Stimulated activated naive CD8-positive, alpha-beta T cell treated with anti-CD3 and anti-CD28 coated beads, Interleukin-15, Interleukin-2, amounts not matched to agents 100 ng/mL and 50 ng/mL, for 24 hours (primary cell): ENCODE data around the gene FRS3.
A peak's percentile ranks its signal among the peaks of the same experiment; 100 is the strongest.

Experiments
- H3K27ac Mint-ChIP-seq: one replicate; pipeline ENCODE4 v1.8.0; 2021; ENCODE audit warnings: mild to moderate bottlenecking, mixed read lengths
- H3K27me3 Mint-ChIP-seq: one replicate; pipeline ENCODE4 v1.8.0; 2021; ENCODE audit warnings: mixed read lengths
- H3K36me3 Mint-ChIP-seq: one replicate; pipeline ENCODE4 v1.8.0; 2021; ENCODE audit warnings: low read depth, mixed read lengths
- H3K4me1 Mint-ChIP-seq: one replicate; pipeline ENCODE4 v1.8.0; 2021; ENCODE audit warnings: low read depth, mixed read lengths
- H3K4me3 Mint-ChIP-seq: one replicate; pipeline ENCODE4 v1.8.0; 2021; ENCODE audit warnings: mild to moderate bottlenecking, mixed read lengths
- H3K9me3 Mint-ChIP-seq: one replicate; pipeline ENCODE4 v1.8.0; 2021; ENCODE audit warnings: mixed read lengths

Gene FRS3

DNA sequence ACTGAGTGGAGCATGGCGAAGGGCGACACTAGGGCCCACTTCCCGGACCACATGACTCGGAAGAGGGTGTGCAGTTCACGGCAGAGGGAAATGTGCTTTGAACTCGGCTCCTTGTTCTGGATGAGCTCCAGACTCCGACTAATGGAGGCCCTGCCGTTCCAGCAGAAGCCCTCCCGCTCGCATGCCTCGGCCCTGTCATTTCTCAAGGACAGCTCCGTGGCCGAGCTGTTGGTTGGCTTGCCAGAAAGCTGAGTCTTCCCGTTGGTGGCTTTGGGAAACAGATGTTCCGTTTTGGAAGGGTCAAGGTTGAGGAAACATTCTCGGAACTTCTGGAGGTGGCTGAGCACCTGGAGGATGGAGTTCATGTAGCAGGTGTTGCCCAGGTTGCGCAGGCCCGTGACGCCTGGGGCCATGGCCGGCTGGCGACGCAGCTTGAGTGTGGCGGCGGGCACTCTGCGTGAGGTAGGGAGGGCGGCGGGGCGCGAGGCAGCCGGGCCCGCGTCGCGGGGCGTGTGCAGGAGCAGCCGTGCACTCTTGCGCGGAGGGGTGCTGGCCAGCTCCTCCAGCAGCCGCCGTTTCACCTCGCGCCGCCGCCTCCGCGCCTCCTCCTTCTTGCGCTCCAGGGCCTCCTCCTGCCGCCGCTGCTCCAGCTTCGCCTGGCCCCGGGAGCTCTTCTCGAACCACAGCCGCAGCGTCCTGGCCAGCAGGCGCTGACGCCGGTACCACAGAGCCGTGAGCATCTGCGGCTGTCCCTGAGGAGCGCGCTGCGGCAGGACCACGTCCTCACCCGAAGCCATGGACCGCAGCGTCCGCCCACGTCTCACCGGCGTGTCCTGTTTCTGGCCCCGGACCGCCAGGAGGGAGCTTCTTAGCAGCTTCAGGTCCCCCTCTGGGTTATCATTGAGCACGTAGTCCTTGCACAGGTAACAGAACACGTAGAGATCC, 26.4 kb upstream of the FRS3 start:
- Mint-ChIP-seq H3K27ac (no peak overlapping the region), H3K27me3 (no peaks in the 10 kb centered on the region), H3K4me3 (no peak overlapping the region), H3K36me3 (peaks cover 4% of the 10 kb centered on the region), H3K4me1 (no peaks in the 10 kb centered on the region), H3K9me3 (no peaks in the 10 kb centered on the region)

DNA sequence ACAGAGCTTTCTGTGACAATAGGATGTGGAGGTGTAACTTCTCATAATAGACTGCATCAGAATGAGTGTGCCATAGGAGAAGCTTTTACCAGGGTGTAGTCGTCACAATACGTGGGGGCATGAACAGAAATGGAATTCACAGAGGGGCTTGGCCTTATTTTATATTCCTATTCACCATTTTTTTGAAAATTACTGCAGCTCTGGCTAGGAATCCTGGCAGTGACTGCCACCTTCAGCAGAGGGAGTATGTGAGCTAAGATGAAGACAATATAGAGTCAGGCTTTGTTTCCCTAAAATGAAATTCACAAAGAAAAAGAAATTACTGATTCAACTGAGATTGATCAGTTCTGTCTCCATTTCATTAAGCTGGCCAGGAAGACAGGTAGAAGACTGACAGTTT, 21.7 kb upstream of the FRS3 start:
- Mint-ChIP-seq H3K4me1 (no peaks in the 10 kb centered on the region), H3K9me3 (no peaks in the 10 kb centered on the region), H3K27me3 (no peaks in the 10 kb centered on the region), H3K36me3 (peaks cover 10% of the 10 kb centered on the region), H3K4me3 (no peak overlapping the region), H3K27ac (no peak overlapping the region)

DNA sequence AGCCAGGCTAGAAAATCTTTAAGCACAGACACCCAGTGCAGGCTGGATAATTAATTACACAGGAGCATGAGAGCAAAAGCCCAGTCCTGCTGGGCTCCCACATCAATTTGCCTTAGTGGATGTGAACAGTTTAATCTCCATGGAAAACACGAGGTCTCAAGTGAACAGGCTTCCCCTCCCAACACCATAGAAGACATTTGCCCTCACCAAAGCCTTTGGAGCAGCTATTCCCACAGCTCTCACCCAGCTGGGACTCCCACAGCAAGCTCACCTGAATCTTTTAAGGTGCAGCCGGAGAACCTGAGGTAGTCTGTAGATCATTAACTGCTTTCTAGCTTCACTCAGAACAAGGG, 19.8 kb upstream of the FRS3 start:
- H3K27ac Mint-ChIP-seq: no peak overlapping the region

DNA sequence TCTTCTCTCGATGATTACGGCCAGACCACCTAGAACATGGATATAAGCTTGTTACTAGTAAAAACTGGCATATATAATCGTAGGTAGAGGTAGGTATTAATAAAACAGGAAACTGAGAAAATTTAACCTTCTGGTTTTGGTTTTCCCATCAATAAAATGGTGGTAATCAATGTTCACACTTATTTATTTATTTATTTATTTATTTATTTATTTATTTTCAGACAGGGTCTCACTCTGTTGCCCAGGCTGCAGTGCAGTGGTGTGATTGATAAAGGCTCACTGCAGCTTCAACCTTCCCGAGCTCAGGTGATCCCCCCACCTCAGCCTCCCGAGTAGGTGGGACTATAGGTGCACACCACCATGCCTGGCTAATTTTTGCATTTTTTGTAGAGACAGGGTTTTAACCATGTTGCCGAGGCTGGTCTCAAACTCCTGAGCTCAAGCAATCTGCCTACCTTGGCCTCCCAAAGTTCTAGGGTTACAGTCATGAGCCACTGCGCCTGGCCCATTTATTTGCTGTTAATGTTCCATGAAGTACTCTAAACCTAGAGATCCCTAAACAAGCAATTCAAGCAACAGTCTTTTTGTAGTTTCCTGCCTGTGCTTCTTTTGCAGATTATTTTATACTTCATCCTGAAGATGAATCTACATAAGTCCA, 19.3 kb upstream of the FRS3 start:
- peaks cover 12% of the 10 kb centered on the region for H3K36me3 Mint-ChIP-seq
- H3K4me1 Mint-ChIP-seq: no peaks in the 10 kb centered on the region
- H3K9me3 Mint-ChIP-seq: no peaks in the 10 kb centered on the region
- no peak overlapping the region for H3K4me3 Mint-ChIP-seq
- H3K27me3 Mint-ChIP-seq: no peaks in the 10 kb centered on the region
- H3K27ac Mint-ChIP-seq: no peak overlapping the region

More for the DNA sequence above, 19.8 kb upstream of the FRS3 start:
- no peaks in the 10 kb centered on the region for H3K27me3 Mint-ChIP-seq
- H3K4me3 Mint-ChIP-seq: no peak overlapping the region
- no peaks in the 10 kb centered on the region for H3K9me3 Mint-ChIP-seq
- H3K36me3 Mint-ChIP-seq: peaks cover 12% of the 10 kb centered on the region
- H3K4me1 Mint-ChIP-seq: no peaks in the 10 kb centered on the region

DNA sequence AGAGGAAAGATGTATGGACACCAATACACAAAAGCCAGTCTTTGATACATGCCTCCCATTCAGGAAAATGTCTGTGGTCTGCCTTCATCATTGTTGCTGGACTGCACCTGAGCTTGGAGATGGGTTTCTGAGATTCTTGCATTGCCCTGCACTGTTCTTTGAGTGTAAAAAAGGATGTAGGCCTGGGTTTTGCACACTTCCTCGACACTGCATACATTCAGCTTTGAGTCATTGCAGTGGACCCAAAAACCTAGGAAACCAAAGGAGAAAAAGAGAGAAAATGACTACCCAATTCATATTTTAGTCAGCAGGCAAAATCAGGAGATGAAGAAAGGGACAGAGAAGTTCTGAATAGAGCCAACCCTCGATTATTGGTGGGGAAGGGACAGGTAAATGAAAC, 16.8 kb upstream of the FRS3 start:
- Mint-ChIP-seq H3K4me1 (peaks cover 4% of the 10 kb centered on the region), H3K36me3 (peaks cover 34% of the 10 kb centered on the region), H3K27ac (no peak overlapping the region), H3K4me3 (no peak overlapping the region), H3K27me3 (no peaks in the 10 kb centered on the region), H3K9me3 (no peaks in the 10 kb centered on the region)

DNA sequence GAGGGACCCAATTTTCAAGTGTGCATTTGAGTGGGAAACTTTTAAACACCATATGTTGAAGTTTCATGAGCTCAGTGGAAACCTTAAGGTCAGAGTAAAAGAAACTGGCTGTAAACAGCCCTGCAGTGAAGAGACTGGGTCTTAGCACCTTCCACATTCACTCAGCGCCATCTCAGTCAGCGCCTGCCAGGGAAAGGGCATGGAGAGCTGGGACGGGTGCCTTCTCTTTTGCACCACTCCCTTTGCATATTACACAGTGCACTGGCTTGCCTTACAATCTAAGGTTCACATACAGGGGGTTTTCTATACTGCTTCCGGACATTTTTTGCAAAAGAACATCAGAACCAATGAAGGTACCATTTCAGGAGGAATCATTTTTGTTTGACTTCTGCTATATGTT, 12.3 kb upstream of the FRS3 start:
- Mint-ChIP-seq H3K27me3 (no peaks in the 10 kb centered on the region), H3K4me3 (no peak overlapping the region), H3K9me3 (no peaks in the 10 kb centered on the region), H3K4me1 (peaks cover 22% of the 10 kb centered on the region), H3K36me3 (peaks cover 55% of the 10 kb centered on the region), H3K27ac (peak overlapping the region; percentile 36)

DNA sequence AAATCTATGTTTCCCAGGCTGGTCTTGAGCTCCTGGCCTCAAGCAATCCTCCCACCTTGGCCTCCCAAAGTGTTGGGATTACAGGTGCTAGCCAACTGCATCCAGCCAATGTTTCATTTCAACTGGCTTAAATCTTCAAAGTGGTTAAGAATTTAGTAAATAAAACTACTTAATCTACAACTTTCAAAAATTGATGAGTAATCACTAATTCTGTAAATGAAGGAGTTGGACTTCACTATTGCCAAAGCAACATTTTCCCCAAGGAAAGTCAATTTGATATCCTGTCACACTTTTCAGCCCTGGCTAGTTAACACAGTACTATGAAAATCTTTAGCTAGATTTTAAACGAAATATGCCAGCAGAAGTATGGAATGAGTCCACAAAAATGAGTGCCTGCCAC, 11.6 kb upstream of the FRS3 start:
- Mint-ChIP-seq H3K9me3 (no peaks in the 10 kb centered on the region), H3K4me3 (no peak overlapping the region), H3K4me1 (peaks cover 22% of the 10 kb centered on the region), H3K27me3 (no peaks in the 10 kb centered on the region), H3K27ac (peak overlapping the region; percentile 36), H3K36me3 (peaks cover 52% of the 10 kb centered on the region)

DNA sequence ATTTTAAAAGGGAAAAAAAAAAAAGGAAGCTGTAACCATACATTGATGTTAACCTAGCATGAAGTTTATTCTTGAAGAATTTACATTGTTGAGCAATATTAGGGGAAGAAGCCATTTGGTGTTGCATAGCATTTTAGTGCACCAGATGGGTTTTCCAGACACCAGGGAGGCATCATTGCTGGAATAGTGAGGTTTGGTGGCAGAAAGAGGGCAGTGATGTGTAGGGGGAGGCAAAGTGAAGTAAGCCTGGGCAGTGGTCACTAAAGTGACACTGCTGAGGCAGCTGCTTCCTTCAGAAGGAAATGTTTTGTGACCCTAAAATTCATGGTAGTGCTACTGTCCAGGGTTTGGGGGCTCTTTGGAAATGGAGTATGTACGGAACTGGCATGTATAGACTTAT, 10.3 kb upstream of the FRS3 start:
- no peak overlapping the region for H3K4me3 Mint-ChIP-seq
- peaks cover 50% of the 10 kb centered on the region for H3K36me3 Mint-ChIP-seq
- H3K4me1 Mint-ChIP-seq: peaks cover 27% of the 10 kb centered on the region
- no peaks in the 10 kb centered on the region for H3K9me3 Mint-ChIP-seq
- H3K27me3 Mint-ChIP-seq: no peaks in the 10 kb centered on the region
- H3K27ac Mint-ChIP-seq: peak overlapping the region; percentile 80

DNA sequence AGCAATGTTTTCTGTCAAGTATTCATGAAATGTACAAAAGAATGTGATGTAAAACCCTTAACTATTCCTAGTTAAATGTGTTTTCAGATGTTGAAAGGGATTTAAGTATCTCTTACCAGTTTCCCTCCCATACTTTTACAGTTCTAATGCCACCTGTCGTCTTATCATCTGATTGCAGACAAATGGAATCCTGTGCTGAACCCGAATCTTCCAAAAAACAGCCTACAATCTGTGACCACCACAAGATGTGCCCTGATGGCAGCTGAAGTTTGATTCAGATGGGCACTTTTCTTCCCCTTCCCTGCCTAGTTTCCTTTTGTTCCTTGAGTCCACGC, 9.7 kb upstream of the FRS3 start:
- H3K4me1 Mint-ChIP-seq: peaks cover 28% of the 10 kb centered on the region
- H3K27ac Mint-ChIP-seq: peak overlapping the region; percentile 83
- no peaks in the 10 kb centered on the region for H3K27me3 Mint-ChIP-seq
- peaks cover 47% of the 10 kb centered on the region for H3K36me3 Mint-ChIP-seq
- H3K4me3 Mint-ChIP-seq: peak overlapping the region; percentile 97
- H3K9me3 Mint-ChIP-seq: no peaks in the 10 kb centered on the region

DNA sequence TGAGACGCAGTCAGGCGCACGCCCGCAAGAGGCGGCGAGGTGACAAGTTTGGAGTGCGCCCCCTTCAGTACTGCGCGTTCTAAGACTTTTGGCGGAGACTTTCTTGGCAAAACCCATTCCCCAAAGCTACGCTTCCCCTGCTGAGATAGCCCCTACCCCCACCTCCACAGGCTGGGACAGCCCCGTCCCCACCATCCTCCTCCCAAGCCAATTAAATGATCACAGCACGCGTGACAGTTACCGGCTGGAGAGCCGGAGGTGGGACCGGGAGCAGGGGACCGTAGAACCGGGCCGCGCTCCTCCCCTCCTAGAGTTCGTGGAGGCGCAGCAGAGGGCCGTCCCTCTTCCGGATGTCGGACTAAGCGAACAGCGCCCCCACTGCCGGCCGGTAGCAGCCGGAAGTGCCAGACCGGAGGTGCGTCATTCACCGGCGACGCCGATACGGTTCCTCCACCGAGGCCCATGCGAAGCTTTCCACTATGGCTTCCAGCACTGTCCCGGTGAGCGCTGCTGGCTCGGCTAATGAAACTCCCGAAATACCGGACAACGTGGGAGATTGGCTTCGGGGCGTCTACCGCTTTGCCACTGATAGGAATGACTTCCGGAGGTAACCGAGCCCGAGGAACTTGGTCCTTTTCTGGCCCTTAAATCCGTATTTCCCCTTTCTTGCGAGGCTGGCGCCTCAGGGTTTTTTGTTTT, 7.7 kb upstream of the FRS3 start, which contains the start of gene TOMM6:
Gene TOMM6, plus strand, starts transcription at position 476 of the 699 bp plus-strand sequence. Its CDS starts 4 bp downstream, at position 480.
- Mint-ChIP-seq H3K4me1 (peaks cover 30% of the 10 kb centered on the region), H3K36me3 (peaks cover 33% of the 10 kb centered on the region), H3K27ac (peak within 1 kb of the TSS; percentile 98), H3K4me3 (peak within 1 kb of the TSS; percentile 97), H3K9me3 (no peaks in the 10 kb centered on the region), H3K27me3 (no peaks in the 10 kb centered on the region)

DNA sequence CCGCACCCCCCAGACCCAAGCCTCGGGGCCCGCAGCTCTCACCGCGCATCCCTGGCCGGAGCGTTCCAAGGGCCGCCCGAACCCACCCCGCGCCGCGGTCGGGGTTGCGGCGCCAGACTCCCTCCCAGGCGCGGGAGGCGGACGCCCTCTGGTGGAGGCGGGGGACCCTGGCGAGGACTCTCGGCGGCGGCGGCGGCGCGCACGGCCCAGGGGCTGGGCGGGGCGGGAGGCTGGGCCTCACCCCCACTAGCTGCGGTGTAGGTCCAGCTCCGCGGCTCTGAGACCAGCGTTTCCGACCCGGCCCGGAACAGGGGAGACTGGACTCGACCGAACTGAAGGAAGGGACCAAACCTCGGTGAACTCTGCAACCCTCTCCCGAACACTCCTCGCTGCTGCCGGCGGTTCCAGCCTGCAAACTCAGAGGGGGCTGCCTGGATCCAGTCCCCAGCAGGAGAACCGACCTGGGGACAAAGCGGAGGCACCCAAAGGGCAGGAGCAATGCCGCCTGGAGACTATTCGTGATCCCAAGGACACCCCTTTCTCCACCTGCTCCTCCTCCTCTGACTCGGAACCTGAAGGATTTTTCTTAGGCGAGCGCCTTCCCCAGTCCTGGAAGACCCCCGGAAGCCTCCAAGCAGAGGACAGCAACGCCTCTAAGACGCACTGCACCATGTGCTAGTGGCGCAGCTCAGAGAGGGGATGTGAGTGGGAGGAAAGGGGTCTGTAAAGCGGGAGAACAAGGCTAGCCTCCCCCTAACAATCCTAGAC, 6.9 kb upstream of the FRS3 start:
- peak overlapping the region; percentile 97 for H3K4me3 Mint-ChIP-seq
- no peaks in the 10 kb centered on the region for H3K27me3 Mint-ChIP-seq
- H3K27ac Mint-ChIP-seq: peak overlapping the region; percentile 98
- no peaks in the 10 kb centered on the region for H3K9me3 Mint-ChIP-seq
- peaks cover 27% of the 10 kb centered on the region for H3K4me1 Mint-ChIP-seq
- peaks cover 26% of the 10 kb centered on the region for H3K36me3 Mint-ChIP-seq

DNA sequence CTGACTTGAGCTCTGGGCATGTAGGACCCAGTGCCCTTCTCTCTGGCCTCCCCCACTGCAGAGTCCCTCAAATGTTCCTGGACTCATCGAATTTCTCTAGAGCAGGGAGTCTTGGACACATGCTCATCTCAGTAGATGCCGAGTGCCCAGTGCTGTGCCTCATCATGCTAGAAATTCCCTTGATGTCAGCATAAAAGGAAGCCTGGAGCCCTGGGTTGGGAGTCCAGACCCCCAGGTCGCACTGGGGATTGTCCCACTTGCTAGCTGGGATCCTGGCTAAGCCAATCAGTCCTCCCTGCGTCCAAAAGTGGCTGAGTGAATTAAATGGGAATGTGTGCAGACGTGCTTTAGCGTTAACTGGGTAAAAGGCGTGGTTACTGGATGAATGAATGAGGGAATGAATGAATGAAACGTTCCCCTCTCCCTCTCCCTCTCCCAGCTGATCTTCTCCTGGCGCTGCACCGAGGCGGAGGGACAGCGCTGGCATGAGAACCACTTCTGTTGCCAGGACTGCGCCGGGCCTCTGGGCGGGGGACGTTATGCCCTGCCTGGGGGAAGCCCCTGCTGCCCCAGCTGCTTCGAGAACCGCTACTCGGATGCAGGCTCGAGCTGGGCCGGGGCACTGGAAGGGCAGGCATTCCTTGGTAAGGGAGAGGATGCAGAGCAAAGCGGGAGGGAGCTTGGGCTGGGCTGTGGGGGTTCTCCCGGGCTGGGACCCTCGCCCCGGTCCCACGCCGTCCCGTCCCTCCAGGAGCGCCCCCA, 6.2 kb upstream of the FRS3 start:
- Mint-ChIP-seq H3K4me3 (peak overlapping the region; percentile 97), H3K4me1 (peaks cover 29% of the 10 kb centered on the region), H3K27ac (no peak overlapping the region), H3K9me3 (no peaks in the 10 kb centered on the region), H3K27me3 (peaks cover 4% of the 10 kb centered on the region), H3K36me3 (peaks cover 22% of the 10 kb centered on the region)

DNA sequence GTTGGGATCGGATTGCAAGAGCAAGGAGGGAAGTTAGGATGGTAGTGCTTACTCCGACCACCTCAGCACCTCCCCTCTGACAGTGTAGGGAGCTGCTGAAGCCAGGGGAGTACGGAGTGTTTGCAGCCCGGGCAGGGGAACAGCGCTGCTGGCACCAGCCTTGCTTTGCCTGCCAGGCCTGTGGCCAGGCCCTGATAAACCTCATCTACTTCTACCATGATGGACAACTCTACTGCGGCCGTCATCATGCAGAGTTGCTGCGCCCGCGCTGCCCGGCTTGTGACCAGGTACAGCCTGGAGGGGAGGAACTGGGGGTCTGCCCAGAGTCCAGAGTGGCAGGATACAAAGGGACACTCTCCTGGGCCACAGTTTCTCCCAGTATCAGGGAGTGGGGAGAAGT, 5.6 kb upstream of the FRS3 start:
- Mint-ChIP-seq H3K9me3 (no peaks in the 10 kb centered on the region), H3K4me1 (peaks cover 29% of the 10 kb centered on the region), H3K36me3 (peaks cover 21% of the 10 kb centered on the region), H3K4me3 (peak overlapping the region; percentile 97), H3K27me3 (peaks cover 4% of the 10 kb centered on the region), H3K27ac (no peak overlapping the region)

DNA sequence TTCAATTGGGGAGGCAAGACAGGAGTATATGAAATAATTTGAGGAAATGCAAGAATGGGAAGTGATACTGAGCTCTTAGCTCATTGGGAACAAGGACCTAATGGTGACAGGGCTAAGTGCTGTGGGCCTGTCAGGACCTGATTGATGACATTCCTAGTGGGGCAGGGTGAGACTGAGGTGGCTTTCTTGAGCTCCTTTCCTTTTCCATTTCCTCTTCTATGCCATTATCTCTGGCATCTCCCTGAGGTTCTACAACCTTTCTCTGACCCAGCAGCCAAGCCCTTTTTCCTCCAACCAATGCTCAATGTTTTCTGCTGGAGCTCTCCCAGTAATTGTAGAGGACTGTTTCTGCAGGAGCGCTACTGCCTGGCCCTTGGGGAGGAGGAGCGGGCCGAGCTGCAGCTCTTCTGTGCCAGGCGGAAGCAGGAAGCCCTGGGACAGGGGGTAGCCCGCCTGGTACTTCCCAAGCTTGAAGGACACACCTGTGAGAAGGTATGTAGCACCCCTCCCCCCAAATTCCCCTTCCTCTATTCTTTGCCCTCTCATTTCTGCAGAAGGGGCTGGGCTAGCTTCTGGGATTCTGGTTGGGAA, 5.0 kb upstream of the FRS3 start:
- Mint-ChIP-seq H3K4me1 (peaks cover 23% of the 10 kb centered on the region), H3K27me3 (peaks cover 4% of the 10 kb centered on the region), H3K27ac (no peak overlapping the region), H3K36me3 (peaks cover 15% of the 10 kb centered on the region), H3K9me3 (no peaks in the 10 kb centered on the region), H3K4me3 (no peak overlapping the region)
